Measurements from ENCODE around the gene NKAP. TPM values are rescaled to one million over a fixed set of nuclear protein-coding genes. Genes with fewer than 3 reads are reported as not detected.

NKAP gene
- polyA plus RNA-seq, 2 donors = 2.9 to 4.4 TPM

DNA sequence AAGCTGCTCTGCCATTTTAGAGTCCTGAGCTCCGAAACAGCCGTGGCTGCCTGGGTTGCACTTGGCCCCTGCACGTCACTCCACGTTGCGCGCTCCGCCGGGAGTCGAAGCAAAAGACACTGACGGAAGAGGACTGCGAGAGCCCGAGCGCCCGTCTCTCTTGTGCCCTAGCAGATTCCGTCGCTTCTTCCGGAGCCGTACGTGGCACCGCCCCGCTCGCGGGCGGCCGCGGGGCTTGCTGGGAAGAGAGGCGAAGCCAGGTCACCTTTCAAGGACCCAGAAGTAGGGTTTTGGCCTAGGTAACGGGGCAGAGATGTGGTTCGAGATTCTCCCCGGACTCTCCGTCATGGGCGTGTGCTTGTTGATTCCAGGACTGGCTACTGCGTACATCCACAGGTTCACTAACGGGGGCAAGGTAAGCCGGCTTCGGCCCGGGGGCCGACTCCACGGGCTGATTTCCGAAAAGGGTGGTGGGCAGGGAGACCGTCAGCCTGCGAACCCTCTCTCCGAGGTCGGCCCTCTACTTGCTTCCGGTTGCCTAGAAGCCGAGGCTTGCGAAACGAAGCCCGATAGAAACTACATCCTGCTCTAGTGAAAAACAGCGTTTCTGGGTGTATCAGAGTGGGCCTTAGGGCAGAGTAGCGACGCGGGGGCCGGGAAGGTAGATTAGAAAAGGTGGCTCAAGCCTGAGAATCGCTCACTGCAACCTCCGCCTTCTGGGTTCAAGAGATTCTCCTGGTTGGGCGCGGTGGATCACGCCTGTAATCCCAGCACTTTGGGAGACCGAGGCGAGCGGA lies 71.8 kb downstream of the NKAP start, which contains the start of the genes NDUFA1 and RNF113A:
TSS of gene NDUFA1 (plus strand) at position 234 of the 797 bp plus-strand sequence. CDS start at position 314, 80 bp downstream.
TSS of gene RNF113A (minus strand) at position 135 of the 797 bp plus-strand sequence. CDS start at position 15, 120 bp downstream.
- Histone ChIP-seq H3K4me3 (ENCODE audit: low read depth in 1 of 2, low read length in 2 of 2) (peak within 1 kb of the TSS; percentile 76 to 79), H3K36me3 (ENCODE audit: control insufficient read depth in 2 of 2, insufficient read depth in 2 of 2, low read length in 1 of 2) (no peaks in the 10 kb centered on the region), H3K27me3 (ENCODE audit: control insufficient read depth in 1 of 2, insufficient read depth in 2 of 2, low read length in 2 of 2) (no peaks in the 10 kb centered on the region), H3K4me1 (ENCODE audit: control insufficient read depth in 2 of 2, insufficient read depth in 2 of 2, low read length in 1 of 2) (no peaks in the 10 kb centered on the region), H3K27ac (ENCODE audit: low read depth in 2 of 2, low read length in 1 of 2) (peak within 1 kb of the TSS; percentile 95 to 97), H3K9me3 (ENCODE audit: control insufficient read depth in 2 of 2, insufficient read depth in 1 of 2, low read depth in 1 of 2, low read length in 1 of 2) (no peaks in the 10 kb centered on the region)
- WGBS, 2 donors = 0 to 34% methylated on average over 55 to 62 of the region's 62 CpGs

DNA sequence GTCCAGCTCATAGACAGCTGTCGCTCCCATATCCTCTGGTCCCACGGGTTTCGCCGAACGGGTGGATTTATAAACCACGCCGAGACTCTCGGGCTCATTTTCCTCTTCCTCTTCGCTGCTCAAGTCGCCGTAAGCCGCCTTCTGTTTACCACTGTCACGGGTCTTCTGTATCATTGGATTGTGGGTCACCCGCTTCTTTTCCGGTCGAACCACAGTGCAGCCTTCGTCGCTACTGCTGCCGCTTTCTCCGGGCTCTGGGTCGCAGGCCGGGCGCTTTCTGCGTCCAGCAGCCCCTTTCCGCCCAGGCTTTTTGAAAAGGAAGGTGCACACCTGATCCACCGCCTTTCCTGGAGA lies 72.3 kb downstream of the NKAP start:
- no peaks in the 10 kb centered on the region for H3K27me3 ChIP-seq (ENCODE audit: control insufficient read depth in 1 of 2, insufficient read depth in 2 of 2, low read length in 2 of 2)
- peak overlapping the region; percentile 93 to 97 for H3K27ac ChIP-seq (ENCODE audit: low read depth in 2 of 2, low read length in 1 of 2)
- H3K36me3 ChIP-seq (ENCODE audit: control insufficient read depth in 2 of 2, insufficient read depth in 2 of 2, low read length in 1 of 2) = no peaks in the 10 kb centered on the region
- H3K4me1 ChIP-seq (ENCODE audit: control insufficient read depth in 2 of 2, insufficient read depth in 2 of 2, low read length in 1 of 2) = no peaks in the 10 kb centered on the region
- H3K4me3 ChIP-seq (ENCODE audit: low read depth in 1 of 2, low read length in 2 of 2) = peak overlapping the region; percentile 76 to 79
- no peaks in the 10 kb centered on the region for H3K9me3 ChIP-seq (ENCODE audit: control insufficient read depth in 2 of 2, insufficient read depth in 1 of 2, low read depth in 1 of 2, low read length in 1 of 2)
- WGBS, 2 donors = 0 to 34% methylated on average over 26 of the region's 26 CpGs

Other genes with a start within 250 kb of the NKAP start
- under 1 TPM; 0.14 to 0.18 TPM for gene SOWAHD, start 185.2 kb downstream of the NKAP start, polyA plus RNA-seq
- gene RPL39, start 152.1 kb downstream of the NKAP start, polyA plus RNA-seq = 1,000 to 10,000 TPM; 4,646 to 5,407 TPM
- 10 to 100 TPM in 1 of 2 donors, 1 to 10 TPM in 1; 7.9 to 20.6 TPM for gene UPF3B, start 90.8 kb downstream of the NKAP start, polyA plus RNA-seq
- 10 to 100 TPM; 13.4 to 13.9 TPM for gene RNF113A, start 72.0 kb downstream of the NKAP start, polyA plus RNA-seq
- gene NDUFA1, start 71.9 kb downstream of the NKAP start, polyA plus RNA-seq = 100 to 1,000 TPM; 146 to 229 TPM
- gene AKAP14, start 47.9 kb downstream of the NKAP start, polyA plus RNA-seq = not detected
- not detected for gene RHOXF2B, start 133.9 kb upstream of the NKAP start, polyA plus RNA-seq
- under 1 TPM; 0.24 to 0.53 TPM for gene RHOXF1, start 172.2 kb upstream of the NKAP start, polyA plus RNA-seq
- gene RHOXF2, start 214.9 kb upstream of the NKAP start, polyA plus RNA-seq = not detected

Data from esophagus (tissue), 2 donors.